NT2/D1 (cell line): ENCODE data around the gene RAVER1.

Experiments used
- SUZ12 ChIP-seq: IDR thresholded peaks from 2 replicates; pipeline ENCODE4 v1.6.1; 2011; ENCODE audit not compliant: insufficient read length, insufficient read depth; ENCODE audit errors: extremely low read depth
- YY1 ChIP-seq: IDR thresholded peaks from 2 replicates; pipeline ENCODE4 v1.6.1; 2011; ENCODE audit not compliant: insufficient read length, insufficient read depth
- ZNF274 ChIP-seq: IDR thresholded peaks from 2 replicates; pipeline ENCODE4 v1.6.1; 2011; ENCODE audit warnings: mild to moderate bottlenecking, low read depth, low read length

DNA sequence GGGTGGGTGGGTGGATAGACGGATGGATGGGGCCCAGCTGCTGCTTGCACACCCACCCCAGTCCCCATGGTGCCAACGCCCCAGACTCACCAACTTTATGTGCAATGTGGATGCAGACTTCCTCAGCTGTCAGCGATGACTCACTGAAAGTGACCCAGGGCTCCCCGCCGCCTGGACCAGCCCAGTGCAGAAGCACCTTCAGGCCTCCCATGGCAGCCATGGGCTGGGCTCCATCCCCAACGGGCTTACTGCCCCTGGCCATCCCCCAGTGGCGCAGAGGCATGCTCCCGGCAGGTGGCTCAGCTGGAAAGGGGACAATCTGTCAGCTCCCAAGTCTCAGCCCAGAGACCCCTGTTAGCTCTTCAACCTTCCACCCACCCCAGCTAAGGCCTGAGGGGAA lies 44.8 kb upstream of the RAVER1 start:
- no peak for TF ChIP-seq YY1
- TF ChIP-seq ZNF274, result no peak
- no peak for TF ChIP-seq SUZ12
